ENCODE measurements around the gene FHL3. TPM values are rescaled to one million over a fixed set of nuclear protein-coding genes. Genes with fewer than 3 reads are reported as not detected.

The FHL3 gene
- total and polyA plus RNA-seq, 2 of the 8 experiments (the other 6 are each of a cell fraction or from before 2014, with no cell fraction given) = 14.3 to 35.6 TPM

DNA sequence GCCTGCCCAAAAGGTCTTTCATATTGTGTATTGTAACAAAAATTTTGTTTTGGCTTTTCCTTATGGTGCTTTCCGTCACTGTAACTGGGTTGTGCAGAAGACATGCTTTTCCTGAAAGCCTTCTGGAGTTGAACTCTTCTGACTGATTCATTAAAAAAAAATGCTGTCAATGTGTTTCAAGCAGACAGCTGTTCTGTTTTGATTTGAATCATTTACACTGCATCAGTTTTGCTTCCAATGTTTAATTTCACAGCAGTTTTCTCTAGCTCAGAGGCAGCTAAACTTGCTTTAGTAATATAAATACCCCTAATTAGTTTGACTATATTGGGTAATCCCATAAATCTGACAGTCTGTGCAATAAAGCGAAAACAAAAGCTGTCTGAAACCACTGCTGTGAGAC, 15.1 kb upstream of the FHL3 start:
- no peaks in the 10 kb centered on the region for H3K9me3 ChIP-seq (ENCODE audit: insufficient read depth in 2 of 2, low read depth in 1 of 2, low read length in 1 of 2)
- H4K91ac ChIP-seq (replicated peaks; ENCODE audit: insufficient read length, low read length) = no peak overlapping the region
- no peak overlapping the region for H3K4ac ChIP-seq (replicated peaks; ENCODE audit: insufficient read length, low read depth, low read length)
- peaks cover 0 to 5% of the 10 kb centered on the region in 2 experiments for H4K20me1 ChIP-seq (replicated peaks in 1 of 2; ENCODE audit: control insufficient read depth in 1 of 2, insufficient read depth in 2 of 2, low read length in 2 of 2)
- no peak overlapping the region for H3K9ac ChIP-seq (replicated peaks in 1 of 4; ENCODE audit: extremely low read depth in 1 of 4, low read depth in 3 of 4, low read length in 3 of 4)
- no peak overlapping the region for H3K4me3 ChIP-seq (ENCODE audit: extremely low read depth in 1 of 4, insufficient read depth in 2 of 4, low read depth in 3 of 4, low read length in 4 of 4)
- H3K56ac ChIP-seq (replicated peaks; ENCODE audit: insufficient read length, low read depth, low read length) = no peak overlapping the region
- H2AFZ ChIP-seq (ENCODE audit: low read length) = no peak overlapping the region
- no peak overlapping the region for H2BK12ac ChIP-seq (ENCODE audit: low read depth, low read length)
- no peak overlapping the region for H3K14ac ChIP-seq (ENCODE audit: insufficient read length)
- no peaks in the 10 kb centered on the region for H3K27me3 ChIP-seq (replicated peaks in 1 of 4; ENCODE audit: control insufficient read depth in 3 of 4, extremely low read depth in 1 of 4, insufficient read depth in 3 of 4, low read length in 3 of 4)
- no peak overlapping the region for H3K23ac ChIP-seq (ENCODE audit: insufficient read length)
- no peaks in the 10 kb centered on the region; the same call in 1 of the 2 replicates for H3K79me1 ChIP-seq (ENCODE audit: low read depth, low read length)
- H2BK15ac ChIP-seq (ENCODE audit: low read length) = no peak overlapping the region
- no peak overlapping the region for H2BK120ac ChIP-seq (replicated peaks; ENCODE audit: low read depth, low read length)
- H4K5ac ChIP-seq (ENCODE audit: insufficient read length, low read depth, low read length) = no peak overlapping the region
- H3K4me1 ChIP-seq (replicated peaks in 1 of 4; ENCODE audit: control insufficient read depth in 3 of 4, insufficient read depth in 4 of 4, low read length in 3 of 4) = no peaks in the 10 kb centered on the region
- H3K23me2 ChIP-seq (ENCODE audit: low read depth, low read length) = no peaks in the 10 kb centered on the region
- CTCF ChIA-PET (ENCODE audit: partially characterized antibody) = interaction anchor here (0.6 to 15.9 kb wide), 10 partner anchors 7 to 676 kb away, joined by 3 to 211 read pairs (median 4); partner anchors contain the start of genes SF3A3 and UTP11
- H3K4me2 ChIP-seq (ENCODE audit: insufficient read depth in 1 of 2, low read depth in 2 of 2, low read length in 2 of 2) = no peak overlapping the region
- 100% methylated on average over 2 of the region's 2 CpGs; no CpG with 5 or more reads in 1 of the 2 experiments for WGBS, 2 experiments (ENCODE audit: extremely low coverage in 1 of 2, insufficient coverage in 1 of 2, insufficient read length in 1 of 2, insufficient replicate concordance in 2 of 2, low coverage in 1 of 2, low lambda C conversion rate in 2 of 2, missing lambda C conversion rate in 1 of 2)
- no peak overlapping the region for H3K18ac ChIP-seq (ENCODE audit: extremely low read depth, low read length)
- no peak overlapping the region for H2BK20ac ChIP-seq (ENCODE audit: low read length)
- H2BK5ac ChIP-seq (ENCODE audit: low read depth, low read length) = no peak overlapping the region
- peaks cover 41 to 83% (median 66%) of the 10 kb centered on the region in 4 experiments for H3K36me3 ChIP-seq (ENCODE audit: control insufficient read depth in 2 of 4, insufficient read depth in 4 of 4, low read length in 3 of 4)
- H4K8ac ChIP-seq (ENCODE audit: extremely low read depth, insufficient read depth, low read length) = no peak overlapping the region; the same call in 1 of the 2 replicates
- no peak for FAIRE-seq
- DNase-seq (ENCODE audit: low read depth in 1 of 2, low spot score in 2 of 2) = no peak
- no peak overlapping the region for H2AK5ac ChIP-seq (ENCODE audit: low read depth, low read length)
- no peak overlapping the region for H3K27ac ChIP-seq (ENCODE audit: low read depth, low read length)
- H3K79me2 ChIP-seq (ENCODE audit: control insufficient read depth in 1 of 2, insufficient read depth in 2 of 2, low read length in 2 of 2) = peaks cover 0 to 26% of the 10 kb centered on the region in 2 experiments
- POLR2A ChIA-PET (ENCODE audit: partially characterized antibody) = interaction anchor here (0.8 to 1.0 kb wide), 2 partner anchors 24 to 27 kb away, joined by 3 read pairs; no protein-coding TSS in a partner anchor
- TF ChIP-seq CHD1 (IDR thresholded peaks at IDR 0.05; ENCODE audit: low read depth, low read length) = no peak
- TF ChIP-seq, protein P1, sequence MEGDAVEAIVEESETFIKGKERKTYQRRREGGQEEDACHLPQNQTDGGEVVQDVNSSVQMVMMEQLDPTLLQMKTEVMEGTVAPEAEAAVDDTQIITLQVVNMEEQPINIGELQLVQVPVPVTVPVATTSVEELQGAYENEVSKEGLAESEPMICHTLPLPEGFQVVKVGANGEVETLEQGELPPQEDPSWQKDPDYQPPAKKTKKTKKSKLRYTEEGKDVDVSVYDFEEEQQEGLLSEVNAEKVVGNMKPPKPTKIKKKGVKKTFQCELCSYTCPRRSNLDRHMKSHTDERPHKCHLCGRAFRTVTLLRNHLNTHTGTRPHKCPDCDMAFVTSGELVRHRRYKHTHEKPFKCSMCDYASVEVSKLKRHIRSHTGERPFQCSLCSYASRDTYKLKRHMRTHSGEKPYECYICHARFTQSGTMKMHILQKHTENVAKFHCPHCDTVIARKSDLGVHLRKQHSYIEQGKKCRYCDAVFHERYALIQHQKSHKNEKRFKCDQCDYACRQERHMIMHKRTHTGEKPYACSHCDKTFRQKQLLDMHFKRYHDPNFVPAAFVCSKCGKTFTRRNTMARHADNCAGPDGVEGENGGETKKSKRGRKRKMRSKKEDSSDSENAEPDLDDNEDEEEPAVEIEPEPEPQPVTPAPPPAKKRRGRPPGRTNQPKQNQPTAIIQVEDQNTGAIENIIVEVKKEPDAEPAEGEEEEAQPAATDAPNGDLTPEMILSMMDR (IDR thresholded peaks at IDR 0.05; ENCODE audit: control extremely low read depth in 1 of 3, insufficient read depth in 1 of 3, low read depth in 1 of 3, low read length in 3 of 3) = no peak
- TF ChIP-seq EGR1 (IDR thresholded peaks at IDR 0.05; ENCODE audit: borderline replicate concordance, low read depth, low read length) = no peak
- no peak for TF ChIP-seq CBX8 (IDR thresholded peaks at IDR 0.05; ENCODE audit: borderline replicate concordance, low read depth, low read length)
- no peak for TF ChIP-seq SAP30 (IDR thresholded peaks at IDR 0.05; ENCODE audit: insufficient read depth, insufficient replicate concordance, low read length)
- TF ChIP-seq KDM4A (IDR thresholded peaks at IDR 0.05; ENCODE audit: low read depth, low read length, severe bottlenecking) = no peak
- TF ChIP-seq MAFK (IDR thresholded peaks at IDR 0.05; ENCODE audit: low read depth, low read length) = no peak
- TF ChIP-seq, protein P2, sequence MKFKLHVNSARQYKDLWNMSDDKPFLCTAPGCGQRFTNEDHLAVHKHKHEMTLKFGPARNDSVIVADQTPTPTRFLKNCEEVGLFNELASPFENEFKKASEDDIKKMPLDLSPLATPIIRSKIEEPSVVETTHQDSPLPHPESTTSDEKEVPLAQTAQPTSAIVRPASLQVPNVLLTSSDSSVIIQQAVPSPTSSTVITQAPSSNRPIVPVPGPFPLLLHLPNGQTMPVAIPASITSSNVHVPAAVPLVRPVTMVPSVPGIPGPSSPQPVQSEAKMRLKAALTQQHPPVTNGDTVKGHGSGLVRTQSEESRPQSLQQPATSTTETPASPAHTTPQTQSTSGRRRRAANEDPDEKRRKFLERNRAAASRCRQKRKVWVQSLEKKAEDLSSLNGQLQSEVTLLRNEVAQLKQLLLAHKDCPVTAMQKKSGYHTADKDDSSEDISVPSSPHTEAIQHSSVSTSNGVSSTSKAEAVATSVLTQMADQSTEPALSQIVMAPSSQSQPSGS (IDR thresholded peaks at IDR 0.05; ENCODE audit: low read length) = no peak
